Measurements from ENCODE around the gene SCGB1A1.
"Not testable (repeated sequence)": the region's sequence is repeated elsewhere in the genome, so short reads cannot be mapped to it uniquely, and the experiment has no call there.

The SCGB1A1 gene

GRCh38 chr11:62444236-62444833 lies 25.5 kb downstream of the SCGB1A1 start:
- no peaks in the 10 kb centered on the region for H3K36me3 ChIP-seq (ENCODE audit: control insufficient read depth, low read depth, low read length)
- no peaks in the 10 kb centered on the region for H3K27me3 ChIP-seq (ENCODE audit: control insufficient read depth, insufficient read depth, low read length)
- no peaks in the 10 kb centered on the region for H3K4me1 ChIP-seq (ENCODE audit: control insufficient read depth, low read depth, low read length)
- H3K9ac ChIP-seq (ENCODE audit: low read length): no peak overlapping the region
- H3K9me3 ChIP-seq (ENCODE audit: control insufficient read depth, low read depth, low read length): no peaks in the 10 kb centered on the region
- no peak overlapping the region for H3K27ac ChIP-seq (ENCODE audit: low read length)
- no peak overlapping the region for H3K4me3 ChIP-seq (ENCODE audit: low read length)

DNA sequence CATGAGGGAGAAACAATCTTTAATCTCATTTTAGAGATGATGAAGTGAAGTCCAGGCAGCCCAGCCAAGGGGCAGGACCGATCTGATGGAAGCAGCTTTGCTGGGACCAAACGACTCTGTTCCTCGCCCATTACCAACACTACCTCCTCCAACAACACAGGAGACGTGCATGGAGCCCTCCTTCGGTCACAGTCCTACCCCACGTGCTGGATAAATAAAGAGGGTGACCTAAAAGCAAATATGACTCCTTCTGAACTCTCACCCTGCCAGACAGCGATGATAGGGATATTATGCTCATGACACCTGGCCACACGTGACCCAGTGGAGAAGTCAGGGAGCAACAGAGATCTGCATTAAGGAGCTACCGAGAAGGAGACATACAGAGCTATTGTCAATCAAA lies 26.0 kb downstream of the SCGB1A1 start:
- Histone ChIP-seq H3K36me3 (ENCODE audit: control insufficient read depth, low read depth, low read length) (no peaks in the 10 kb centered on the region), H3K9me3 (ENCODE audit: control insufficient read depth, low read depth, low read length) (no peaks in the 10 kb centered on the region), H3K27ac (ENCODE audit: low read length) (no peak overlapping the region), H3K4me1 (ENCODE audit: control insufficient read depth, low read depth, low read length) (no peaks in the 10 kb centered on the region), H3K9ac (ENCODE audit: low read length) (no peak overlapping the region), H3K27me3 (ENCODE audit: control insufficient read depth, insufficient read depth, low read length) (no peaks in the 10 kb centered on the region), H3K4me3 (ENCODE audit: low read length) (no peak overlapping the region)

DNA sequence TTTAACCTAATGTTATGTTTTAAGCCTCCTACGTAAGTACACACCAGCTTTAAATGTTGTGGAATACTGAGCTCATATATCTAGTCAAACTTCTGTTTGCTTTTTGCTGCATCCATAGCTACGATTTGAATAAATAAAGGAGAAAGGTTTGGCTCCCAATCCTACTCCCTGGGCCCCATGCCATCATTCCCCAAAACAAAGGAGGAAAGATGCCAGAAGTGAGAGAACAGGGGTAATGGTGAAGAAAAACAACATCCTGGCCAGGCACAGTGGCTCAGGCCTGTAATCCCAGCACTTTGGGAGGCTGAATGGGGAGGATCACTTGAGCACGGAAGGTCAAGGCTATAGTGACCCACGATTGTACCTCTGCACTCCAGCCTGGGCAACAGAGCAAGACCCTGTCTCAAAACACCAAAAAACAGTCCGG lies 26.5 kb downstream of the SCGB1A1 start:
- Histone ChIP-seq H3K27ac (ENCODE audit: low read length) (no peak overlapping the region), H3K27me3 (ENCODE audit: control insufficient read depth, insufficient read depth, low read length) (no peaks in the 10 kb centered on the region), H3K9ac (ENCODE audit: low read length) (no peak overlapping the region), H3K4me3 (ENCODE audit: low read length) (no peak overlapping the region), H3K9me3 (ENCODE audit: control insufficient read depth, low read depth, low read length) (no peaks in the 10 kb centered on the region), H3K4me1 (ENCODE audit: control insufficient read depth, low read depth, low read length) (no peaks in the 10 kb centered on the region), H3K36me3 (ENCODE audit: control insufficient read depth, low read depth, low read length) (no peaks in the 10 kb centered on the region)

GRCh38 chr11:62446091-62446490 lies 27.3 kb downstream of the SCGB1A1 start:
- no peaks in the 10 kb centered on the region for H3K36me3 ChIP-seq (ENCODE audit: control insufficient read depth, low read depth, low read length)
- no peak overlapping the region for H3K4me3 ChIP-seq (ENCODE audit: low read length)
- H3K9me3 ChIP-seq (ENCODE audit: control insufficient read depth, low read depth, low read length): no peaks in the 10 kb centered on the region
- H3K4me1 ChIP-seq (ENCODE audit: control insufficient read depth, low read depth, low read length): no peaks in the 10 kb centered on the region
- no peak overlapping the region for H3K27ac ChIP-seq (ENCODE audit: low read length)
- no peaks in the 10 kb centered on the region for H3K27me3 ChIP-seq (ENCODE audit: control insufficient read depth, insufficient read depth, low read length)
- no peak overlapping the region for H3K9ac ChIP-seq (ENCODE audit: low read length)

- Histone ChIP-seq H3K9ac (ENCODE audit: low read length) (no peak overlapping the region), H3K27me3 (ENCODE audit: control insufficient read depth, insufficient read depth, low read length) (no peaks in the 10 kb centered on the region), H3K27ac (ENCODE audit: low read length) (no peak overlapping the region), H3K36me3 (ENCODE audit: control insufficient read depth, low read depth, low read length) (no peaks in the 10 kb centered on the region), H3K9me3 (ENCODE audit: control insufficient read depth, low read depth, low read length) (no peaks in the 10 kb centered on the region), H3K4me1 (ENCODE audit: control insufficient read depth, low read depth, low read length) (no peaks in the 10 kb centered on the region), H3K4me3 (ENCODE audit: low read length) (no peak overlapping the region)
Measured at GRCh38 chr11:62449451-62449851, 30.6 kb downstream of the SCGB1A1 start.

GRCh38 chr11:62449912-62450311 lies 31.1 kb downstream of the SCGB1A1 start:
- not testable (repeated sequence) for H3K9me3 ChIP-seq (ENCODE audit: control insufficient read depth, low read depth, low read length); H3K27me3 ChIP-seq (ENCODE audit: control insufficient read depth, insufficient read depth, low read length); H3K4me3 ChIP-seq (ENCODE audit: low read length); H3K4me1 ChIP-seq (ENCODE audit: control insufficient read depth, low read depth, low read length); H3K27ac ChIP-seq (ENCODE audit: low read length); H3K9ac ChIP-seq (ENCODE audit: low read length); H3K36me3 ChIP-seq (ENCODE audit: control insufficient read depth, low read depth, low read length)

GRCh38 chr11:62450543-62451240 lies 31.9 kb downstream of the SCGB1A1 start:
- no peaks in the 10 kb centered on the region for H3K4me1 ChIP-seq (ENCODE audit: control insufficient read depth, low read depth, low read length)
- no peaks in the 10 kb centered on the region for H3K9me3 ChIP-seq (ENCODE audit: control insufficient read depth, low read depth, low read length)
- no peak overlapping the region for H3K27ac ChIP-seq (ENCODE audit: low read length)
- H3K4me3 ChIP-seq (ENCODE audit: low read length): no peak overlapping the region
- H3K9ac ChIP-seq (ENCODE audit: low read length): no peak overlapping the region
- no peaks in the 10 kb centered on the region for H3K27me3 ChIP-seq (ENCODE audit: control insufficient read depth, insufficient read depth, low read length)
- no peaks in the 10 kb centered on the region for H3K36me3 ChIP-seq (ENCODE audit: control insufficient read depth, low read depth, low read length)

DNA sequence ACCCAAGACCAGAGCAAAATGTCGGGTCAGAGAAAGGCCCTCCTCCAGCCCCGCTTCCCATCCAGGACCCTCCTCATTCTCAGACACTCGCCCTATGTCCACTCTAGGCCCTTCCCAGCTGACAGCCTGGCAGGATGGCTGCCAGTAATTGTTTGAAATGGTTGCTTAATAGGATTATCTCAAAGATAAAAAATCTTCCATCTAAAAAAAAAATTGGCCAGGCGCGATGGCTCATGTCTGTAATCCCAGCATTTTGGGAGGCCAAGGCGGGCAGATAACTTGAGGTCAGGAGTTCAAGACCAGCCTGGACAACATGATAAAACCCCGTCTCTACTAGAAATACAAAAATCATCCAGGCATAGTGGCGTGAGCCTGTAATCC lies 32.4 kb downstream of the SCGB1A1 start:
- H3K9ac ChIP-seq (ENCODE audit: low read length): no peak overlapping the region
- no peak overlapping the region for H3K4me3 ChIP-seq (ENCODE audit: low read length)
- H3K36me3 ChIP-seq (ENCODE audit: control insufficient read depth, low read depth, low read length): no peaks in the 10 kb centered on the region
- H3K9me3 ChIP-seq (ENCODE audit: control insufficient read depth, low read depth, low read length): no peaks in the 10 kb centered on the region
- H3K4me1 ChIP-seq (ENCODE audit: control insufficient read depth, low read depth, low read length): no peaks in the 10 kb centered on the region
- no peak overlapping the region for H3K27ac ChIP-seq (ENCODE audit: low read length)
- H3K27me3 ChIP-seq (ENCODE audit: control insufficient read depth, insufficient read depth, low read length): no peaks in the 10 kb centered on the region

DNA sequence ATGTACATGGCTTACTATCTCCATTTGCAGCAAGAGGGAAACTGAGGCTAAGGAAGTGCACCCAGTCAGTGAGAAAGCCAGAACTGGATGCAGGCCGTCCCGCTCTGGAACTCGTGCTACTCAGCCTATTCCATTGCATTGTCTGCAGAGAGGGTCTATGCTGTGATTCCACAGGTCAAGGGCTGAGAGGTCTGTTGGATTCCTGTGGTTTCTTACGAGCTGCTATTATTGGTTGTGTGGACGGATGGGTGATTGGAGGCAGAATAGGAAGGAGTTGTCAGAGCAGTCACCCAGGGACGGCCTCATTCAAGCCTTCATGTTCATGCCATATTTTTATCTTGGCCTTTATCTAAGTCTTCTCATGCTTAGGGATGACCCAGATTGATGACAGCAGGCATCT lies 33.4 kb downstream of the SCGB1A1 start:
- no peaks in the 10 kb centered on the region for H3K36me3 ChIP-seq (ENCODE audit: control insufficient read depth, low read depth, low read length)
- H3K27me3 ChIP-seq (ENCODE audit: control insufficient read depth, insufficient read depth, low read length): no peaks in the 10 kb centered on the region
- H3K4me3 ChIP-seq (ENCODE audit: low read length): no peak overlapping the region
- H3K4me1 ChIP-seq (ENCODE audit: control insufficient read depth, low read depth, low read length): no peaks in the 10 kb centered on the region
- H3K27ac ChIP-seq (ENCODE audit: low read length): no peak overlapping the region
- no peaks in the 10 kb centered on the region for H3K9me3 ChIP-seq (ENCODE audit: control insufficient read depth, low read depth, low read length)
- H3K9ac ChIP-seq (ENCODE audit: low read length): no peak overlapping the region

- H3K27me3 ChIP-seq (ENCODE audit: control insufficient read depth, insufficient read depth, low read length): no peaks in the 10 kb centered on the region
- no peak overlapping the region for H3K27ac ChIP-seq (ENCODE audit: low read length)
- no peak overlapping the region for H3K9ac ChIP-seq (ENCODE audit: low read length)
- no peaks in the 10 kb centered on the region for H3K9me3 ChIP-seq (ENCODE audit: control insufficient read depth, low read depth, low read length)
- H3K36me3 ChIP-seq (ENCODE audit: control insufficient read depth, low read depth, low read length): no peaks in the 10 kb centered on the region
- H3K4me1 ChIP-seq (ENCODE audit: control insufficient read depth, low read depth, low read length): no peaks in the 10 kb centered on the region
- H3K4me3 ChIP-seq (ENCODE audit: low read length): no peak overlapping the region
Measured at GRCh38 chr11:62452839-62453468, 34.1 kb downstream of the SCGB1A1 start.

DNA sequence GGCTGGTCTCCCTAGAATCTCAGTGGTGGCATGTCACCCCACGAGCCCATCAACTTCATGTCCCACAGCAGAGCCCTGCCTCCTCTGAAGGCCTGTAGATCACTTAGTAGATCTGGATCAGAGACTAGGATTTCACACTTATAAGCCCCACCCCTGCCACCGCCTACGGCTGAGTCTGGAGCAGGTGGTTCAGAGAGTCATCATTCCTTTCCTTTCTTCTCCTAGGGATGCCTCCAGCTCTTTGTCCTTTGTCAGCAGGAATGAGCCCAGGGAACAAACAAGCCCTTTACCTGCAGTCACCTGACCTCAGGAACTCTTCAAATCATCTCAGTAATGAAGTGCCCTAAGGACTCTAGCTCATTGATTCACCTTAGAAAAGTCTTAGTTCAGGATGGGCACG lies 37.8 kb downstream of the SCGB1A1 start:
- Histone ChIP-seq H3K9me3 (ENCODE audit: control insufficient read depth, low read depth, low read length) (no peaks in the 10 kb centered on the region), H3K4me3 (ENCODE audit: low read length) (no peak overlapping the region), H3K9ac (ENCODE audit: low read length) (no peak overlapping the region)

DNA sequence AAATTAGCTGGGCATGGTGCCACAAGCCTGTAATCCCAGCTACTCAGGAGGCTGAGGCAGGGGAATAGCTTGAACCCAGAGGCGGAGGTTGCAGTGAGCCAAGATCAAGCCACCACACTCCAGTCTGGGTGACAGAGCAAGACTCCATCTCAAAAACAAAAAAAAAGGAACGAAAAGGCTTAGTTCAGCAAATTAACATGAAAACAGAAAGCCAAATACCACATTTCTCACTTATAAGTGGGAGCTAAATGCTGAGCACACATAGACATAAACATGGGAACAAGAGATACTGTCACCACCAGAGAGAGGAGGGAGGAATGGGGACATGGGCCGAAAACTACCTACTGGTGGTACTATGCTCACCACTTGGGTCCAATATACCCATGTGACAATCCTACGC lies 38.6 kb downstream of the SCGB1A1 start:
- Histone ChIP-seq H3K9me3 (ENCODE audit: control insufficient read depth, low read depth, low read length) (no peaks in the 10 kb centered on the region), H3K4me1 (ENCODE audit: control insufficient read depth, low read depth, low read length) (no peaks in the 10 kb centered on the region), H3K9ac (ENCODE audit: low read length) (no peak overlapping the region), H3K36me3 (ENCODE audit: control insufficient read depth, low read depth, low read length) (no peaks in the 10 kb centered on the region), H3K4me3 (ENCODE audit: low read length) (no peak overlapping the region), H3K27me3 (ENCODE audit: control insufficient read depth, insufficient read depth, low read length) (no peaks in the 10 kb centered on the region), H3K27ac (ENCODE audit: low read length) (no peak overlapping the region)

More for the DNA sequence above, 37.8 kb downstream of the SCGB1A1 start:
- H3K27me3 ChIP-seq (ENCODE audit: control insufficient read depth, insufficient read depth, low read length): no peaks in the 10 kb centered on the region
- no peaks in the 10 kb centered on the region for H3K36me3 ChIP-seq (ENCODE audit: control insufficient read depth, low read depth, low read length)
- H3K27ac ChIP-seq (ENCODE audit: low read length): no peak overlapping the region
- H3K4me1 ChIP-seq (ENCODE audit: control insufficient read depth, low read depth, low read length): no peaks in the 10 kb centered on the region
